Measurements from ENCODE around the gene GARIN5A.

DNA sequence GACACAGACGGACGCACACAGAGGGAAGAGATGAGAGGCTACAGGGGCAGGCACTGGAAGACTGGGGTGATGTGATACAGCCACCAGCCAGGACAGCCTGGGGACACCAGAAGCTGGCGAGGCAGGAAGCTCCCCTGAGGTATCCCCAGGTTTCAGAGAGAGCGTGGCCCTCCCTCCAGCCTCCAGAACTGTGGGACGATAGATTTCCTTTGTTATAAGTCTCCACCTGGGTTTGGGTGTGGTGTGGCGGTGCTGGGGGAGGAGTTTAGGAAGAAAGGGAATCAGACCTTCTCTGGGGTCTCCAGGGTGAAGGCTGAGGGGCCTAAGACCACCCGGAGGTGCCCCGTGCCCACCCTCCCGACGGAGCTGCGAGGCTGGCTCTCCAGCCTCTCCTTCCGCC lies 39.8 kb upstream of the GARIN5A start:
- no peak for TF ChIP-seq POLR2AphosphoS5 (IDR thresholded peaks at IDR 0.05)
- TF ChIP-seq, protein P1, sequence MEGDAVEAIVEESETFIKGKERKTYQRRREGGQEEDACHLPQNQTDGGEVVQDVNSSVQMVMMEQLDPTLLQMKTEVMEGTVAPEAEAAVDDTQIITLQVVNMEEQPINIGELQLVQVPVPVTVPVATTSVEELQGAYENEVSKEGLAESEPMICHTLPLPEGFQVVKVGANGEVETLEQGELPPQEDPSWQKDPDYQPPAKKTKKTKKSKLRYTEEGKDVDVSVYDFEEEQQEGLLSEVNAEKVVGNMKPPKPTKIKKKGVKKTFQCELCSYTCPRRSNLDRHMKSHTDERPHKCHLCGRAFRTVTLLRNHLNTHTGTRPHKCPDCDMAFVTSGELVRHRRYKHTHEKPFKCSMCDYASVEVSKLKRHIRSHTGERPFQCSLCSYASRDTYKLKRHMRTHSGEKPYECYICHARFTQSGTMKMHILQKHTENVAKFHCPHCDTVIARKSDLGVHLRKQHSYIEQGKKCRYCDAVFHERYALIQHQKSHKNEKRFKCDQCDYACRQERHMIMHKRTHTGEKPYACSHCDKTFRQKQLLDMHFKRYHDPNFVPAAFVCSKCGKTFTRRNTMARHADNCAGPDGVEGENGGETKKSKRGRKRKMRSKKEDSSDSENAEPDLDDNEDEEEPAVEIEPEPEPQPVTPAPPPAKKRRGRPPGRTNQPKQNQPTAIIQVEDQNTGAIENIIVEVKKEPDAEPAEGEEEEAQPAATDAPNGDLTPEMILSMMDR (IDR thresholded peaks at IDR 0.05) = no peak
- no peak for TF ChIP-seq POLR2A (IDR thresholded peaks at IDR 0.05)
